Stimulated activated CD8-positive, alpha-beta memory T cell treated with anti-CD3 and anti-CD28 coated beads, Interleukin-15, amount 100 ng/mL, for 1 hour (primary cell): ENCODE results near the gene DDRGK1.
"Not testable (repeated sequence)": the region's sequence is repeated elsewhere in the genome, so short reads cannot be mapped to it uniquely, and the experiment has no call there.

Experiments used
- DNase-seq: peaks from one replicate; pipeline ENCODE4 v3.0.0-alpha.2; 2020; ENCODE audit warnings: low read depth

DDRGK1 gene

DNA sequence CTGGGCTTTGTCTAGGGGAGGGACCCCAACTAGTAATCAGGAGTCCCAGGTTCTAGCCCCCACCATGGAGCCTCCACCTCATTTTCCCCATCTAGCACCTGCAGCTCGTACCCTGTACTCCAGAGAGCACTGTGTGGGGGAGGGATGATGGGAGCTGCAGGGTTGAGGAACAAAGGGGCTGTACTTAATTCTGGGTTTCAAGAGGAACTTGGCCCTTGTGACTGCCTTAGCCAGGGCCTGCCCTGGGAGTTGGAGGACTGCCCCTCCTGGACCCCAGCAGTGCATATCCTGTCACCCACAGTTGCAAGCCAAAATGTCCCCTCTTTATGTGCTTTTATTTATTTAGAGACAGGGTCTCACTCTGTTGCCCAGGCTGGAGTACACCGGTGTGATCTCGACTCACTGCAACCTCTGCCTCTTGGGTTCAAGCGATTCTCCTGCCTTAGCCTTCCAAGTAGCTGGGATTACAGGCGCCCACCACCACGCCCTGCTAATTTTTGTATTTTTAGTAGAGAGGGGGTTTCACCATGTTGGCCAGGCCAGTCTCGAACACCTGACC is 11.0 kb upstream of the DDRGK1 start:
- not testable (repeated sequence) for DNase-seq

- DNase-seq, result no peak
Measured at GRCh38 chr20:3213226-3213625, 8.7 kb upstream of the DDRGK1 start.

GRCh38 chr20:3210346-3210745 is 5.9 kb upstream of the DDRGK1 start:
- no peak for DNase-seq

- DNase-seq, result no peak
Measured at GRCh38 chr20:3209946-3210317, 5.5 kb upstream of the DDRGK1 start.

DNA sequence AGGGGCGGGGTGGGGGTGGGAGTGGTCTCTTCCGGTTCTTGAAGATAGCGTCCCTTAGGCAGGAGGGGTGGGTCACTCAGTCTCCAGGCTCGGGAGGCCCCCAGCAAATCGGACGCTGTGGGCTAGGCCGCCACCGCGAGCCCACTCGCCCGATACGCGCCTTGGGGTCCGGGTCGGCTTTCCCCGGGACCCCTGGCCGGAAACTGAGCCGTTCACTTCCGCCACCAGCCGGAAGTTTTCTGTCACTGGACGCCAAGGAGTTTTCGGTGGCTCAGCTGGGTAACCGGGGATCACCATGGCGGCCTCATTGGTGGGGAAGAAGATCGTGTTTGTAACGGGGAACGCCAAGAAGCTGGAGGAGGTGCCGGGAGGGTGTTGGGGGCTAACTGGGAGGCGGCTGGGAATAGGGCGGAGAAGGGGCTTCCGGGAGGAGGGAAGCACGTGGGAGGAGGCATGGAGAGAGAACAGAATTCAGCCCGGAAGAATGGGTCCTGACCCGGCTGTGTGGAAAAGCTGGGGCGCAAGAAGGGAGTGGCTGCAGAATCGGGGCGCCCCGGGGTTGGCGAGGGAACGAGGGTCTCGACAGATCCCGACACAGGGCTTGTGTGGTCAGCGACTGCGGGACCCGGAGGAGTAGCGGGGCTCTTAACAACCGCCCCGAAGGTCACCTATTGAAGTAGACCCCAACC is 4.9 kb upstream of the DDRGK1 start, which contains the start of gene ITPA:
TSS of gene ITPA (plus strand) at position 242 of the 689 bp plus-strand sequence. CDS start at position 296, 54 bp downstream.
- no peak for DNase-seq

- no peak for DNase-seq
Measured at GRCh38 chr20:3208786-3209256, 4.3 kb upstream of the DDRGK1 start.

DNA sequence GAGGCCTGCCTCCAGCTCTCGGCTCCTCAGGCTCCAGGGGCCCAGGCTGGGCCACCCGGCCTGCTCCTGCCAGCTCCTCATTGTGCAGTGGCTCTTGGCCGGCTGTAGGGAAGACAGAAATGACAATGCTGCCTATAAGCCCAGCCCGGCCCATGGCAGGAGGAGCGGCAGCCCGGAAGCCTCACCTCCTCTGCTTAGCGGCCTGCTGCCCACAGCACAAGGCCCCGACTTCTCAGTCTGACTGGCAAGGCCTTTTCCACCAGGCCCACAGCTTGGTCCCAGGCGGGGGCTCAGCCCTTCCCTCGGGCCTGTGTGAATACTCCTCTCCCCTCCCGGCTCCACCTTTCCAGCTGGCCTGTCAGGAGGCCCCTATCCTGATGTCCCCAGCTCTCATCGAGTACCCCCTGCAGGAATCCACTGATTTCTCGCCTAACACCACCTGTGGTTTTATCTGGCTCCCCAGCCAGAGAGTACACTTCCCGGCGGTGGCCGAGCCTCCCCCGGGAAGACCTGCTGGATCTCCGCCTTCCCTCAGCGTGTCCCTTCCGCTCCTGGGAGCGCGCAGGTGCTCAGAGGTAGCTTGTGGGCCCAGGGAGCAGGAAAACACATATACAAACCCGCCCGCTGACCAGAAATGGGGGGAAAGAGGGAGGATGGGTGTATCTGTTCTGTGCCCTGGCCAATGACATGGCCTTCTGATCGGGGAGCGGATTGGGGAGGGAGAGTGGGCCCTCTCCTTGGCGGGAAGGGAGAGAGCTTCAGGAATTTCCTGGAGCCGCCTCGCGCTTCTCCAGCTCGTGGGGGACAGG is 963 bp downstream of the DDRGK1 start:
- DNase-seq, result no peak

- no peak for DNase-seq
Measured at GRCh38 chr20:3202965-3203314, 1.5 kb downstream of the DDRGK1 start.

GRCh38 chr20:3199976-3200755 is 4.3 kb downstream of the DDRGK1 start:
- DNase-seq, result no peak

DNA sequence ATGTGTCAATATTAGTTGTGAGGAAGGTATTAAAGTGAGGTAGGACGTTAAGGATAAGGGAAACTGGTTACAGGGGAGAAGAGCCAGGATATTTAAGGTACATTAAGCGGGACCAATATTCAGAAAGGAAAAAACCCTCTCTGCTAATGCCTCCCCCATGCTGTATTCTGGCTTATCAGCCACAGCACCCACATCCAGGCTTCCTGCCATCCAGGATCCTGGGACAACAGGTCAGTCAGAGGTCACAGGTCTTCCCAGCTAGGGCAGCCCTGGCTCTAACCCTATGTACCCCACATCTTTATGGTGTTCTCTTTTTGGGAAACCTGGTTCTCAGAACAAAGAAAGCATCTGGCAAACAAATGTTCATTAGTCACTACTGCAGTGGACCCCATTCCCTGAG is 5.3 kb downstream of the DDRGK1 start:
- no peak for DNase-seq

DNA sequence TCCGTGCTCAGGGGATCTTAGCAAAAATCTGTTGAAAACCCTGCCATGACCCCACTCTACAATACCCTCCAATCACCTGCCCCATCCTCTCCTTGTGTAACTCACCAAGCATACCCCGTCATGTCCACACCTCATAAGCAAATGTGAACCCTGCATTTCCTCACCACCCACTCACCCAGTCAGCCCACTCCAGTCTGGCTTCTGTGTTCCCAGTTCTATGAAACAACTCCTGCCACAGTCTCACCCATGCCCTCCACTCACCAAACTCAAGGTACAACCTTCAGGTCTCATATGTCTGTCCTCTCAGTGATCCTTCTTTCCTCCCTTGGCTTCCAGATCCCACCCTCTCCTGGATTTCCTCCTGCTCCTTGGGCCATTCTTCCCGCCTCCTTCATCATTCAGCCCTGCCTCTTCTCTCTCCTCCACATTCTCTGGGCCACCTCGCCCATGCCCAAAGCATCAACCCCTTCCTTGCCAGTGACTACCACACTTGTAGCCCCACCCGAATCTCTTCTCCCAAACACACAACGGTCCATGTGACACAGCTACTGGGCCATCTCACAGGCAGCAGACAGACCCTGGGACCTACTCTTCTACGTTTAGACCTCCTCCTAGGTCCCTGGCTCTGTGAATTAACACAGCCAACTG is 8.8 kb downstream of the DDRGK1 start:
- DNase-seq, result no peak

GRCh38 chr20:3194617-3195280 is 9.7 kb downstream of the DDRGK1 start:
- DNase-seq, result no peak

- DNase-seq, result no peak
Measured at GRCh38 chr20:3193806-3194616, 10.5 kb downstream of the DDRGK1 start.

GRCh38 chr20:3192226-3193015 is 12.1 kb downstream of the DDRGK1 start:
- DNase-seq, result no peak

- no peak for DNase-seq
Measured at GRCh38 chr20:3190681-3191111, 13.8 kb downstream of the DDRGK1 start.

- DNase-seq, result no peak
Measured at GRCh38 chr20:3189561-3190131, 14.8 kb downstream of the DDRGK1 start.

- no peak for DNase-seq
Measured at GRCh38 chr20:3188823-3189413, 15.6 kb downstream of the DDRGK1 start.

DNA sequence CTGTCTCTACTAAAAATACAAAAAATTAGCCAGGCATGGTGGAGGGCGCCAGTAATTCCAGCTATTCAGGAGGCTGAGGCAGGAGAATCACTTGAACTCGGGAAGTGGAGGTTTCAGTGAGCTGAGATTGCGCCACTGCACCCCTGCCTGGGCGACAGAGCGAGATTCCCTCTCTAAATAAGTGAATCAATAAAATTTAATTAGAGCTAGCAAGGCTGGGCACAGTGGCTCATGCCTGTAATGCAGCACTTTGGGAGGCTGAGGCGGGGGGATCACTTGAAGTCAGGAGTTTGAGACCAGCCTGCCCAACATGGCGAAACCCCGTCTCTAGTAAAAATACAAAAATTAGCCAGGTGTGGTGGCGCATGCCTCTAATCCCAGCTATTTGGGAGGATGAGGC is 16.6 kb downstream of the DDRGK1 start:
- DNase-seq, result not testable (repeated sequence)
